ENCODE results near the gene SLC11A1.

- TF ChIP-seq, protein P1, sequence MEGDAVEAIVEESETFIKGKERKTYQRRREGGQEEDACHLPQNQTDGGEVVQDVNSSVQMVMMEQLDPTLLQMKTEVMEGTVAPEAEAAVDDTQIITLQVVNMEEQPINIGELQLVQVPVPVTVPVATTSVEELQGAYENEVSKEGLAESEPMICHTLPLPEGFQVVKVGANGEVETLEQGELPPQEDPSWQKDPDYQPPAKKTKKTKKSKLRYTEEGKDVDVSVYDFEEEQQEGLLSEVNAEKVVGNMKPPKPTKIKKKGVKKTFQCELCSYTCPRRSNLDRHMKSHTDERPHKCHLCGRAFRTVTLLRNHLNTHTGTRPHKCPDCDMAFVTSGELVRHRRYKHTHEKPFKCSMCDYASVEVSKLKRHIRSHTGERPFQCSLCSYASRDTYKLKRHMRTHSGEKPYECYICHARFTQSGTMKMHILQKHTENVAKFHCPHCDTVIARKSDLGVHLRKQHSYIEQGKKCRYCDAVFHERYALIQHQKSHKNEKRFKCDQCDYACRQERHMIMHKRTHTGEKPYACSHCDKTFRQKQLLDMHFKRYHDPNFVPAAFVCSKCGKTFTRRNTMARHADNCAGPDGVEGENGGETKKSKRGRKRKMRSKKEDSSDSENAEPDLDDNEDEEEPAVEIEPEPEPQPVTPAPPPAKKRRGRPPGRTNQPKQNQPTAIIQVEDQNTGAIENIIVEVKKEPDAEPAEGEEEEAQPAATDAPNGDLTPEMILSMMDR (IDR thresholded peaks at IDR 0.05): no peak
- no peak for TF ChIP-seq POLR2A (IDR thresholded peaks at IDR 0.05)
Observed at GRCh38 chr2:218434456-218434855, 52.4 kb downstream of the SLC11A1 start.

Data from vagina (tissue), 2 donors.